Liver (tissue), 9 donors: ENCODE data around the gene ATP4B. TPM values are rescaled to one million over a fixed set of nuclear protein-coding genes. Genes with fewer than 3 reads are reported as not detected.

ENCODE experiments used
- DNase-seq: peaks from one replicate; pipeline ENCODE4 v3.0.0-alpha.2; 2017; ENCODE audit warnings: low spot score
- H3K27ac ChIP-seq, 2 donors: one replicate each; pipeline ENCODE4 v1.7.0; 2013; ENCODE audit warnings: inconsistent platforms in 2 of 2, low read length in 2 of 2, control low read depth in 1 of 2, low read depth in 1 of 2, mild to moderate bottlenecking in 1 of 2
- H3K27me3 ChIP-seq, 4 donors: one replicate each; pipeline versions ENCODE4 v1.6.1 to v1.7.0; 2013; ENCODE audit warnings: low read length in 3 of 4, inconsistent platforms in 1 of 4, mild to moderate bottlenecking in 1 of 4, moderate library complexity in 1 of 4; ENCODE audit not compliant: control insufficient read depth in 4 of 4, insufficient read depth in 4 of 4
- H3K36me3 ChIP-seq, 4 donors: one replicate each; pipeline versions ENCODE4 v1.6.1 to v1.7.0; 2013; ENCODE audit warnings: low read length in 3 of 4, mild to moderate bottlenecking in 3 of 4, low read depth in 1 of 4, moderate library complexity in 1 of 4; ENCODE audit not compliant: control insufficient read depth in 4 of 4, insufficient read depth in 3 of 4
- H3K4me1 ChIP-seq, 4 donors: one replicate each; pipeline versions ENCODE4 v1.6.1 to v1.7.0; 2013; ENCODE audit warnings: low read length in 3 of 4, mild to moderate bottlenecking in 3 of 4, moderate library complexity in 1 of 4; ENCODE audit not compliant: control insufficient read depth in 4 of 4, insufficient read depth in 4 of 4
- H3K4me3 ChIP-seq, 3 donors: one replicate each; pipeline versions ENCODE4 v1.6.1 to v1.7.0; 2013; ENCODE audit warnings: low read length in 3 of 3, control low read depth in 1 of 3, low read depth in 1 of 3, mild to moderate bottlenecking in 1 of 3
- H3K9ac ChIP-seq, 2 donors: one replicate each; pipeline ENCODE4 v1.7.0; 2013; ENCODE audit warnings: low read length in 2 of 2, mild to moderate bottlenecking in 2 of 2, moderate library complexity in 2 of 2, control low read depth in 1 of 2, low read depth in 1 of 2
- H3K9me3 ChIP-seq, 4 donors: one replicate each; pipeline versions ENCODE4 v1.6.1 to v1.7.0; 2013; ENCODE audit warnings: low read length in 3 of 4; ENCODE audit not compliant: control insufficient read depth in 4 of 4
- CTCF ChIP-seq: fragments of 150-350 bp; IDR thresholded peaks from 2 replicates; pipeline ENCODE4 v1.5.1; 2017; ENCODE audit warnings: improper control_type of control experiment, low read depth, low read length; ENCODE audit not compliant: missing input control
- EGR1 ChIP-seq, 2 donors: IDR thresholded peaks; 2 replicates each; pipeline ENCODE4 v1.6.1; 2016 to 2018; ENCODE audit warnings: antibody characterized with exemption in 2 of 2, low read depth in 2 of 2
- FOXA1 ChIP-seq: IDR thresholded peaks from 2 replicates; pipeline ENCODE4 v1.6.1; 2016; ENCODE audit warnings: antibody characterized with exemption
- HNF4A ChIP-seq, 2 donors: conservative IDR thresholded peaks; 2 replicates each; pipeline ENCODE4 v1.6.1; 2016; ENCODE audit warnings: antibody characterized with exemption in 2 of 2, mild to moderate bottlenecking in 2 of 2
- HNF4G ChIP-seq: IDR thresholded peaks from 2 replicates; pipeline ENCODE4 v1.6.1; 2016; ENCODE audit warnings: antibody characterized with exemption
- JUND ChIP-seq, 2 donors: IDR thresholded peaks; 2 replicates each; pipeline ENCODE4 v1.6.1; 2016; ENCODE audit warnings: antibody characterized with exemption in 2 of 2
- NR2F2 ChIP-seq: IDR thresholded peaks from 2 replicates; pipeline ENCODE4 v1.6.1; 2016; ENCODE audit warnings: antibody characterized with exemption
- RAD21 ChIP-seq, 2 donors: IDR thresholded peaks; 2 replicates each; pipeline ENCODE4 v1.6.1; 2016; ENCODE audit warnings: antibody characterized with exemption in 2 of 2, mild to moderate bottlenecking in 2 of 2
- SP1 ChIP-seq: IDR thresholded peaks from 2 replicates; pipeline ENCODE4 v1.6.1; 2018; ENCODE audit warnings: antibody characterized with exemption, mild to moderate bottlenecking
- TAF1 ChIP-seq: conservative IDR thresholded peaks from 2 replicates; pipeline ENCODE4 v1.6.1; 2016; ENCODE audit warnings: antibody characterized with exemption, mild to moderate bottlenecking
- YY1 ChIP-seq: IDR thresholded peaks from 2 replicates; pipeline ENCODE4 v1.6.1; 2016; ENCODE audit warnings: antibody characterized with exemption, mild to moderate bottlenecking
- ZBTB33 ChIP-seq: IDR thresholded peaks from 2 replicates; pipeline ENCODE4 v1.6.1; 2016; ENCODE audit warnings: antibody characterized with exemption
- WGBS: extraction: QIAGEN DNeasy Blood & Tissue Kit; methylation state at CpG from one replicate; pipeline ENCODE4 v1.1.7; 2013; 5-methylcytosine and 5-hydroxymethylcytosine counted together
- polyA plus RNA-seq, 2 donors: library from polyadenylated mRNA; stranded (reverse) in 1 of 2; unstranded in 1 of 2; fragments of 200-250 nt in 1 of 2; fragments of >200 nt in 1 of 2; fragmentation: Nextera tagmentation in 1 of 2; extraction: Ambion mirVana in 1 of 2; gene quantifications; one replicate each; pipeline versions ENCODE4 v1.2.1 to v1.2.3, GENCODE V29; 2013 to 2015
- total RNA-seq, 2 donors: library from RNA; depleted of rRNA; stranded (reverse); fragments of >200 nt; gene quantifications; one replicate each; pipeline ENCODE4 v1.2.3, GENCODE V29; 2014
- TF ChIP-seq, protein P1 (sequence below): IDR thresholded peaks from 2 replicates; pipeline ENCODE4 v1.6.1; 2016; ENCODE audit warnings: antibody characterized with exemption
- TF ChIP-seq, protein P2 (sequence below): IDR thresholded peaks from 2 replicates; pipeline ENCODE4 v1.6.1; 2016; ENCODE audit warnings: antibody characterized with exemption
- TF ChIP-seq, protein P3 (sequence below): IDR thresholded peaks from 2 replicates; pipeline ENCODE4 v1.6.1; 2016; ENCODE audit warnings: antibody characterized with exemption, mild to moderate bottlenecking
- donor health status: healthy.
- donor health status: healthy.
- donor health status: healthy.
- donor health status: healthy.
- donor health status: healthy.

Gene ATP4B
- total and polyA plus RNA-seq, 4 donors: not detected

DNA sequence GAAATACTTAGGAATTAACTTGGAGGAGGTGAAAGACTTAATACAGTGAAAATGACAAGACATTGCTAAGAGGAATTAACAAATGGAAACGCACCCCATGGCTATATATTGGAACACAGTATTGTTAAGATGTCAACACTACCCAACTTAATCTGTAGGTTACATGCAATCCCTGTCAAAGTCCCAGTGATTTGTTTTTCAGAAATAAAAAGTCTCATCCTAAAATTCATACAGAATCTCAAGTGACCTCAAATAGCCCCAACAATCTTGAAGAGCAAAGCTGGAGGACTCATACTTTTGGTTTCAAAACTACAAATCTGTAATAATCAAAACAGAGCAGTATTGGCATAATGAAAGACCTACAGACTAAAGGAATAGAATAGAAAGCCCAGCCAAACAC, 13.2 kb downstream of the ATP4B start:
- Histone ChIP-seq H3K27me3 (no peaks in the 10 kb centered on the region), H3K9me3 (no peaks in the 10 kb centered on the region), H3K27ac (no peak overlapping the region), H3K4me1 (peaks cover 16 to 28% (median 23%) of the 10 kb centered on the region in 4 donors), H3K9ac (no peak overlapping the region), H3K36me3 (peaks cover 0 to 10% (median 4%) of the 10 kb centered on the region in 4 donors), H3K4me3 (no peak overlapping the region)
- no peak for TF ChIP-seq EGR1 (IDR thresholded peaks at IDR 0.05; ENCODE audit: low read depth in 2 of 2)
- no peak for TF ChIP-seq NR2F2
- no peak for TF ChIP-seq FOXA1
- TF ChIP-seq YY1: no peak
- TF ChIP-seq, protein P1, sequence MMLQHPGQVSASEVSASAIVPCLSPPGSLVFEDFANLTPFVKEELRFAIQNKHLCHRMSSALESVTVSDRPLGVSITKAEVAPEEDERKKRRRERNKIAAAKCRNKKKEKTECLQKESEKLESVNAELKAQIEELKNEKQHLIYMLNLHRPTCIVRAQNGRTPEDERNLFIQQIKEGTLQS: no peak
- no peak for TF ChIP-seq JUND (IDR thresholded peaks at IDR 0.05)
- WGBS: 97% methylated on average over 1 of the region's 1 CpG
- no peak for DNase-seq

DNA sequence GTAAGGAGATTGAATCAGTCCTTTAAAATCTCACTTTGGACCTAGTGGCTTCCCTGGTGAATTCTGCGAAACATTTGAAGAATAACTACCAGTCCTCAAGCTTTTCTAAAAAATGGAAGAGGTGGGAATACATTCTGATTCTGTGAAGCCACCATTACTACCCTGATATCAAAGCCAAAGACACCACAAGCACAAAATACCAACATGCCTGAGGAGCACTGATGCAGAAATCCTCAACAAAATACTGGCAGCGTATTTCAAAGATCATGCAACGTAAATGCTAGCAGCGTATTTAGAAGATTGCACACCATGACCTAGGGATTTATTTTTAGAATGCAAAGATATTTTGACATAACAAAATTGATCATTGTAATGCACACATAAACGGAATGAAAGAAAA, 14.4 kb downstream of the ATP4B start:
- no peak for DNase-seq
- no peak overlapping the region for H3K4me3 ChIP-seq
- H3K36me3 ChIP-seq: peaks cover 3 to 20% (median 7%) of the 10 kb centered on the region in 4 donors
- no peak overlapping the region for H3K27ac ChIP-seq
- H3K9ac ChIP-seq: no peak overlapping the region
- TF ChIP-seq RAD21 (IDR thresholded peaks at IDR 0.05): no peak
- TF ChIP-seq HNF4A (conservative IDR thresholded peaks at IDR 0.05): no peak
- TF ChIP-seq HNF4G: no peak
- no peak for TF ChIP-seq JUND (IDR thresholded peaks at IDR 0.05)
- no peak for TF ChIP-seq TAF1
- TF ChIP-seq, protein P2, sequence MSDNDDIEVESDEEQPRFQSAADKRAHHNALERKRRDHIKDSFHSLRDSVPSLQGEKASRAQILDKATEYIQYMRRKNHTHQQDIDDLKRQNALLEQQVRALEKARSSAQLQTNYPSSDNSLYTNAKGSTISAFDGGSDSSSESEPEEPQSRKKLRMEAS: no peak
- TF ChIP-seq NR2F2: no peak
- no peak for TF ChIP-seq CTCF
- TF ChIP-seq SP1: no peak
- no peak for TF ChIP-seq EGR1 (IDR thresholded peaks at IDR 0.05; ENCODE audit: low read depth in 2 of 2)
- TF ChIP-seq, protein P3, sequence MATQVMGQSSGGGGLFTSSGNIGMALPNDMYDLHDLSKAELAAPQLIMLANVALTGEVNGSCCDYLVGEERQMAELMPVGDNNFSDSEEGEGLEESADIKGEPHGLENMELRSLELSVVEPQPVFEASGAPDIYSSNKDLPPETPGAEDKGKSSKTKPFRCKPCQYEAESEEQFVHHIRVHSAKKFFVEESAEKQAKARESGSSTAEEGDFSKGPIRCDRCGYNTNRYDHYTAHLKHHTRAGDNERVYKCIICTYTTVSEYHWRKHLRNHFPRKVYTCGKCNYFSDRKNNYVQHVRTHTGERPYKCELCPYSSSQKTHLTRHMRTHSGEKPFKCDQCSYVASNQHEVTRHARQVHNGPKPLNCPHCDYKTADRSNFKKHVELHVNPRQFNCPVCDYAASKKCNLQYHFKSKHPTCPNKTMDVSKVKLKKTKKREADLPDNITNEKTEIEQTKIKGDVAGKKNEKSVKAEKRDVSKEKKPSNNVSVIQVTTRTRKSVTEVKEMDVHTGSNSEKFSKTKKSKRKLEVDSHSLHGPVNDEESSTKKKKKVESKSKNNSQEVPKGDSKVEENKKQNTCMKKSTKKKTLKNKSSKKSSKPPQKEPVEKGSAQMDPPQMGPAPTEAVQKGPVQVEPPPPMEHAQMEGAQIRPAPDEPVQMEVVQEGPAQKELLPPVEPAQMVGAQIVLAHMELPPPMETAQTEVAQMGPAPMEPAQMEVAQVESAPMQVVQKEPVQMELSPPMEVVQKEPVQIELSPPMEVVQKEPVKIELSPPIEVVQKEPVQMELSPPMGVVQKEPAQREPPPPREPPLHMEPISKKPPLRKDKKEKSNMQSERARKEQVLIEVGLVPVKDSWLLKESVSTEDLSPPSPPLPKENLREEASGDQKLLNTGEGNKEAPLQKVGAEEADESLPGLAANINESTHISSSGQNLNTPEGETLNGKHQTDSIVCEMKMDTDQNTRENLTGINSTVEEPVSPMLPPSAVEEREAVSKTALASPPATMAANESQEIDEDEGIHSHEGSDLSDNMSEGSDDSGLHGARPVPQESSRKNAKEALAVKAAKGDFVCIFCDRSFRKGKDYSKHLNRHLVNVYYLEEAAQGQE: no peak
- TF ChIP-seq, protein P1: no peak
- no peak for TF ChIP-seq ZBTB33
- no peak for TF ChIP-seq YY1
- TF ChIP-seq FOXA1: no peak
- peaks cover 16 to 28% (median 23%) of the 10 kb centered on the region in 4 donors for H3K4me1 ChIP-seq
- H3K9me3 ChIP-seq: no peaks in the 10 kb centered on the region
- H3K27me3 ChIP-seq: no peaks in the 10 kb centered on the region
- 97% methylated on average over 5 of the region's 5 CpGs for WGBS
